Smooth muscle cell (in vitro differentiated cells): ENCODE results near the gene IL17A. TPM values are rescaled to one million over a fixed set of nuclear protein-coding genes. Genes with fewer than 3 reads are reported as not detected.

Experiments used
- DNase-seq: peaks from one replicate; lab custom pipeline; 2025; ENCODE audit not compliant: unreplicated experiment; lab: John Stamatoyannopoulos, UW
- H2AFZ ChIP-seq: fragments of 200-600 bp; sonication (generic); 2 replicates; pipeline ENCODE4 v1.6.0; 2016; ENCODE audit warnings: antibody characterized with exemption, low read depth, mild to moderate bottlenecking
- H3F3A ChIP-seq: fragments of 200-600 bp; sonication (generic); 2 replicates; pipeline ENCODE4 v1.6.0; 2017; ENCODE audit warnings: antibody characterized with exemption, low read depth
- H3K27ac ChIP-seq: fragments of 200-600 bp; sonication (generic); 2 replicates; pipeline ENCODE4 v1.5.1; 2016; ENCODE audit warnings: low read depth, mild to moderate bottlenecking
- H3K27me3 ChIP-seq: fragments of 200-600 bp; sonication (generic); 2 replicates; pipeline ENCODE4 v1.6.1; 2016; ENCODE audit warnings: low read depth, mild to moderate bottlenecking
- H3K36me3 ChIP-seq: fragments of 200-600 bp; sonication (generic); 2 replicates; pipeline ENCODE4 v1.5.1; 2016; ENCODE audit warnings: low read depth
- H3K4me1 ChIP-seq: fragments of 200-600 bp; sonication (generic); 2 replicates; pipeline ENCODE4 v1.5.1; 2016; ENCODE audit warnings: low read depth
- H3K4me2 ChIP-seq: fragments of 200-600 bp; sonication (generic); 2 replicates; pipeline ENCODE4 v1.6.0; 2016; ENCODE audit warnings: mild to moderate bottlenecking
- H3K4me3 ChIP-seq: fragments of 200-600 bp; sonication (generic); 2 replicates; pipeline ENCODE4 v1.5.1; 2016; ENCODE audit warnings: mild to moderate bottlenecking
- H3K79me2 ChIP-seq: fragments of 200-600 bp; sonication (generic); 2 replicates; pipeline ENCODE4 v1.6.0; 2016; ENCODE audit warnings: low read depth, mild to moderate bottlenecking
- H3K9ac ChIP-seq: fragments of 200-600 bp; sonication (generic); 2 replicates; pipeline ENCODE4 v1.6.0; 2016; ENCODE audit warnings: low read depth
- H3K9me3 ChIP-seq: fragments of 200-600 bp; sonication (generic); replicated peaks from 2 replicates; pipeline ENCODE4 v1.5.1; 2016; ENCODE audit warnings: low read depth
- H4K20me1 ChIP-seq: fragments of 200-600 bp; sonication (generic); 2 replicates; pipeline ENCODE4 v1.6.0; 2016; ENCODE audit warnings: low read depth
- WGBS: methylation state at CpG from one replicate; pipeline ENCODE4 v1.1.7; 2016; ENCODE audit warnings: low lambda C conversion rate; 5-methylcytosine and 5-hydroxymethylcytosine counted together
- microRNA counts: library from miRNA; unstranded; fragments of <30 nt; microRNA quantifications from one replicate; lab custom pipeline; 2016
- microRNA-seq: library from miRNA; unstranded; fragments of <30 nt; microRNA quantifications from one replicate; pipeline ENCODE4, GENCODE V29; 2016; ENCODE audit warnings: borderline number of aligned reads
- polyA plus RNA-seq: library from polyadenylated mRNA; unstranded; fragments of >200 nt; fragmentation: Nextera tagmentation; extraction: Ambion mirVana; gene quantifications from 2 replicates; pipeline ENCODE4 v1.2.1, GENCODE V29; 2016
- small RNA-seq: library from RNA; depleted of rRNA; stranded (forward); fragments of <200 nt; gene quantifications from one replicate; pipeline ENCODE3, GENCODE V24; 2014
- total RNA-seq: library from RNA; depleted of rRNA; stranded (reverse); fragments of >200 nt; gene quantifications from 2 replicates; pipeline ENCODE4 v1.2.3, GENCODE V29; 2014
- TF ChIP-seq, protein P1 (sequence below): fragments of 200-600 bp; sonication (generic); IDR thresholded peaks from 2 replicates; pipeline ENCODE4 v1.5.1; 2017; ENCODE audit warnings: borderline replicate concordance, mild to moderate bottlenecking, antibody characterized with exemption; ENCODE audit not compliant: insufficient read depth, poor library complexity, severe bottlenecking

The IL17A gene
- total and polyA plus RNA-seq, 2 experiments from 2014 or later: not detected

DNA sequence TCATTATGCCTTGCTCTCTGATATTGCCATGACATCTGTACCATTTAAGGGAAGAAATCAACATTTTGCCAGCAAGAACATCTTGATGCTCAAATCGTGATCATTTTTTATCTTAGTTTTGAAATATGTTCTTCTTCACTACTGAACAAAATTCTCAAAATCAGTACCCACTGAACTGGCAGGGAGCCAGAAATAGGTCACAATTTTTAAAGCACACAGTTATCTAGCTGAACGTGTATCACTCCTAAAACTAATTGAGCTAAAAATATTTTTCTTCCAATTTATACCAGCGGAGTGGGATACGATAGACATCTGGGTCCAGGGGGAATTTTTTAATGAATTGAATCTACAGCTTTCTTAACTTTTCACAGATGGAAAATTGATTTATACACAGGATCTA lies 46.8 kb downstream of the IL17A start:
- Histone ChIP-seq H3F3A (no peaks in the 10 kb centered on the region), H3K4me2 (no peak overlapping the region), H3K4me1 (no peaks in the 10 kb centered on the region), H3K9ac (no peak overlapping the region), H3K9me3 (no peaks in the 10 kb centered on the region), H2AFZ (no peak overlapping the region), H3K27ac (no peak overlapping the region), H3K4me3 (no peak overlapping the region), H3K36me3 (no peaks in the 10 kb centered on the region), H4K20me1 (no peaks in the 10 kb centered on the region), H3K27me3 (peaks cover 8% of the 10 kb centered on the region), H3K79me2 (no peaks in the 10 kb centered on the region)
- WGBS: 67% methylated on average over 4 of the region's 4 CpGs
- TF ChIP-seq, protein P1, sequence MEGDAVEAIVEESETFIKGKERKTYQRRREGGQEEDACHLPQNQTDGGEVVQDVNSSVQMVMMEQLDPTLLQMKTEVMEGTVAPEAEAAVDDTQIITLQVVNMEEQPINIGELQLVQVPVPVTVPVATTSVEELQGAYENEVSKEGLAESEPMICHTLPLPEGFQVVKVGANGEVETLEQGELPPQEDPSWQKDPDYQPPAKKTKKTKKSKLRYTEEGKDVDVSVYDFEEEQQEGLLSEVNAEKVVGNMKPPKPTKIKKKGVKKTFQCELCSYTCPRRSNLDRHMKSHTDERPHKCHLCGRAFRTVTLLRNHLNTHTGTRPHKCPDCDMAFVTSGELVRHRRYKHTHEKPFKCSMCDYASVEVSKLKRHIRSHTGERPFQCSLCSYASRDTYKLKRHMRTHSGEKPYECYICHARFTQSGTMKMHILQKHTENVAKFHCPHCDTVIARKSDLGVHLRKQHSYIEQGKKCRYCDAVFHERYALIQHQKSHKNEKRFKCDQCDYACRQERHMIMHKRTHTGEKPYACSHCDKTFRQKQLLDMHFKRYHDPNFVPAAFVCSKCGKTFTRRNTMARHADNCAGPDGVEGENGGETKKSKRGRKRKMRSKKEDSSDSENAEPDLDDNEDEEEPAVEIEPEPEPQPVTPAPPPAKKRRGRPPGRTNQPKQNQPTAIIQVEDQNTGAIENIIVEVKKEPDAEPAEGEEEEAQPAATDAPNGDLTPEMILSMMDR: no peak
- DNase-seq: no peak

- peak overlapping the region; percentile 62 for H3K4me2 ChIP-seq
- no peaks in the 10 kb centered on the region for H3K4me1 ChIP-seq
- H3K4me3 ChIP-seq: no peak overlapping the region
- H3K36me3 ChIP-seq: no peaks in the 10 kb centered on the region
- H3K27ac ChIP-seq: no peak overlapping the region
- no peak overlapping the region for H3K9ac ChIP-seq
- H4K20me1 ChIP-seq: no peaks in the 10 kb centered on the region
- TF ChIP-seq, protein P1: peak; percentile 44
- no peaks in the 10 kb centered on the region for H3K79me2 ChIP-seq
- H3F3A ChIP-seq: no peaks in the 10 kb centered on the region
- no peak for DNase-seq
- H3K9me3 ChIP-seq: no peaks in the 10 kb centered on the region
- peak overlapping the region; percentile 56 for H2AFZ ChIP-seq
- WGBS: 54% methylated on average over 15 of the region's 15 CpGs
- peaks cover 8% of the 10 kb centered on the region for H3K27me3 ChIP-seq
Measured at GRCh38 chr6:52233975-52234823, 48.0 kb downstream of the IL17A start.

MicroRNA genes within 50 kb of the gene (microRNA counts, 767-probe panel; counts per million panel counts)
- microRNA hsa-miR-133b (lab: Ali Mortazavi, UCI) (183 counts per million), microRNA hsa-miR-206 (lab: Ali Mortazavi, UCI) (183 counts per million)

Small RNAs within 50 kb of the gene (microRNA-seq; reads per million reads assigned to microRNA genes)
- gene MIR133B: not detected
- 206 reads per million, percentile 64 among the genes with 10 or more reads in this experiment for gene MIR206

Small RNAs within 50 kb of the gene (small RNA-seq; reads per million reads assigned to genes)
- gene MIR133B (not detected), gene MIR206 (not detected)

Other genes starting within 250 kb of the IL17A start
- not detected in 2 replicates for gene PKHD1, start 98.8 kb upstream of the IL17A start, total RNA-seq
- gene PKHD1, start 98.8 kb upstream of the IL17A start, polyA plus RNA-seq: not detected in 2 replicates
- not detected in 2 replicates for gene IL17F, start 58.1 kb downstream of the IL17A start, total RNA-seq
- not detected in 2 replicates for gene IL17F, start 58.1 kb downstream of the IL17A start, polyA plus RNA-seq
- gene MCM3, start 98.4 kb downstream of the IL17A start, total RNA-seq: 30.6 and 32.2 TPM in 2 replicates
- gene MCM3, start 98.4 kb downstream of the IL17A start, polyA plus RNA-seq: 33.9 and 37.3 TPM in 2 replicates
- gene PAQR8, start 175.8 kb downstream of the IL17A start, total RNA-seq: 6.1 and 8.4 TPM in 2 replicates
- gene PAQR8, start 175.8 kb downstream of the IL17A start, polyA plus RNA-seq: 4.3 and 7.8 TPM in 2 replicates
- 17.4 and 25.9 TPM in 2 replicates for gene EFHC1, start 234.0 kb downstream of the IL17A start, total RNA-seq
- gene EFHC1, start 234.0 kb downstream of the IL17A start, polyA plus RNA-seq: 11.0 and 17.1 TPM in 2 replicates